ENCODE measurements around the gene ZC3H7B. TPM values are rescaled to one million over a fixed set of nuclear protein-coding genes. Genes with fewer than 3 reads are reported as not detected.

ZC3H7B gene
- total RNA-seq, 1 experiment from 2014 or later: 60.6 TPM

DNA sequence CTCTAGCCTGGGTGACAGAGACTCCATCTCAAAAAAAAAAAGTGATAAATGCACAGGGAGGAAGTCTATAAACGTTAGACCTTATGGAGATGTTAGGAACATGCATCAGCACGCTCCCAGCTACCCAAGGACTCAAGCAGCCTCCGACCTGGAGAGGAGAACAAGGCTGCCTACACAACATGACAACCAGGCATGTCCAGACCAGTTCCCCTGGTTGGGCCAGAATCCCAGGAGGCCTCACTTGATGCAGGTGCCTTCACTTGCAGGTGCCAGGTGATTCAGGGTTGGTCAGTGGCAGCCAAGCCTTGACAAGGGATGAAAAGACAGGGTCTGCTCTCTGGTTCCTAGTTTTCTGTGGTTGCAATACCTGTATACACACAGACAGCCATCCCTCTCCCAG lies 21.3 kb upstream of the ZC3H7B start:
- CTCF ChIA-PET: no interaction called here

DNA sequence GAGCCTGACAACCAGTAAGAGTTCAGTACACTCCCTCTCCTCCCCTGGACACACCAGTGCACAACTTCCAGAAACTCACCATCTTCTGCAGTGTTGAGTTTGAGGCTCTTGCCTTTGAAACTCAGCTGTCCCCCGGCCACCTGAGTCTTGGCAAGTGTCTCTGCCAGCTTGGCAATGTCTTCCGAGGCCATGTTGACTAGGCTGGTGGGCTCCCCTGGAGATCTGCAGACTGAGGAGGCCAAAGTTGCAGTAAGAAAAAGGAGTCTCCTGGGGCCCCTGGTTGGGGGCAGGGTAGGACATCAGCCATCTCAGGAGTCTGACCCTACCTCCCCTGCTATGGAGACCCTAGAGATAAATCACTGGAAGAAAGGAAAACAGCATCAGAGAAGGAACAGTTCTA lies 20.5 kb upstream of the ZC3H7B start:
- Histone ChIP-seq H3K9me3 (no peaks in the 10 kb centered on the region), H3K4me1 (peaks cover 5% of the 10 kb centered on the region; the same call in 1 of the 2 replicates), H3K36me3 (ENCODE audit: control insufficient read depth, insufficient read depth, low read length) (peaks cover 4% of the 10 kb centered on the region), H3K4me3 (ENCODE audit: low read depth, low read length) (no peak overlapping the region), H3K27me3 (replicated peaks; ENCODE audit: control insufficient read depth, insufficient read depth, low read length) (no peaks in the 10 kb centered on the region)
- no peaks in the 10 kb centered on the region for H3K27me3 Mint-ChIP-seq (ENCODE audit: insufficient read depth, unreplicated experiment)
- intact Hi-C loops (cut with micrococcal nuclease; ENCODE audit: unreplicated experiment): no loop called here
- CTCF ChIA-PET: no interaction called here
- POLR2A ChIA-PET: no interaction called here
- DNase-seq: no peak
- no peak overlapping the region for H3K4me3 Mint-ChIP-seq (ENCODE audit: unreplicated experiment)
- peaks cover 90% of the 10 kb centered on the region for H3K36me3 Mint-ChIP-seq (ENCODE audit: insufficient read depth, unreplicated experiment)
- peaks cover 6% of the 10 kb centered on the region for H3K4me1 Mint-ChIP-seq (ENCODE audit: low read depth, unreplicated experiment)
- H3K9me3 Mint-ChIP-seq (ENCODE audit: unreplicated experiment): no peaks in the 10 kb centered on the region
- TF ChIP-seq CTCF (IDR thresholded peaks at IDR 0.05; ENCODE audit: insufficient read depth in 1 of 2, low read depth in 1 of 2, low read length in 1 of 2, severe bottlenecking in 1 of 2, unreplicated experiment in 1 of 2): no peak
- BruUV-seq (replicated peaks): no TSS peak
- no peak overlapping the region for H3K27ac Mint-ChIP-seq (ENCODE audit: unreplicated experiment)

More for the DNA sequence above, 21.3 kb upstream of the ZC3H7B start:
- H3K9me3 ChIP-seq: no peaks in the 10 kb centered on the region
- peaks cover 4% of the 10 kb centered on the region for H3K36me3 ChIP-seq (ENCODE audit: control insufficient read depth, insufficient read depth, low read length)
- Mint-ChIP-seq H3K27me3 (ENCODE audit: insufficient read depth, unreplicated experiment) (no peaks in the 10 kb centered on the region), H3K36me3 (ENCODE audit: insufficient read depth, unreplicated experiment) (peaks cover 90% of the 10 kb centered on the region), H3K4me1 (ENCODE audit: low read depth, unreplicated experiment) (peaks cover 6% of the 10 kb centered on the region), H3K27ac (ENCODE audit: unreplicated experiment) (no peak overlapping the region), H3K4me3 (ENCODE audit: unreplicated experiment) (no peak overlapping the region), H3K9me3 (ENCODE audit: unreplicated experiment) (no peaks in the 10 kb centered on the region)
- BruUV-seq (replicated peaks): no TSS peak
- intact Hi-C loops (cut with micrococcal nuclease; ENCODE audit: unreplicated experiment): no loop called here
- TF ChIP-seq CTCF (IDR thresholded peaks at IDR 0.05; ENCODE audit: insufficient read depth in 1 of 2, low read depth in 1 of 2, low read length in 1 of 2, severe bottlenecking in 1 of 2, unreplicated experiment in 1 of 2): no peak
- H3K4me1 ChIP-seq: peaks cover 5% of the 10 kb centered on the region; the same call in 1 of the 2 replicates
- H3K4me3 ChIP-seq (ENCODE audit: low read depth, low read length): no peak overlapping the region
- H3K27me3 ChIP-seq (replicated peaks; ENCODE audit: control insufficient read depth, insufficient read depth, low read length): no peaks in the 10 kb centered on the region
- no peak for DNase-seq
- POLR2A ChIA-PET: no interaction called here

DNA sequence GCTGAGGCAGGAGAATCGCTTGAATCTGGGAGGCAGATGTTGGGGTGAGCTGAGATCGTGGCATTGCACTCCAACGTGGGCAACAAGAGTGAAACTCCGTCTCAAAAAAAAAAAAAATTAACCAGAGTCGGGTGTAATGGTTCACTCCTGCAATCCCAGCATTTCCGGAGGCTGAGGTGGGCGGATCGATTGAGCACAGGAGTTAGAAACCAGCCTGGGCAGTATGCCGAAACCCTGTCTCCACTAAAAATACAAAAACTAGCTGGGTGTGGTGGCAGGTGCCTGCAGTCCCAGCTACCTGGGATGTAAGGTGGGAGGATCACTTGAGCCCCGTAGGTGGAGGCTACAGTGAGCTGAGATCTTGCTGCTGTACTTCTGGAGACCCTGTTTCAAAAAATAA lies 16.9 kb upstream of the ZC3H7B start:
- peaks cover 71% of the 10 kb centered on the region for H3K36me3 Mint-ChIP-seq (ENCODE audit: insufficient read depth, unreplicated experiment)

More for the DNA sequence above, 16.9 kb upstream of the ZC3H7B start:
- H3K4me3 Mint-ChIP-seq (ENCODE audit: unreplicated experiment): peak overlapping the region; percentile 88
- Histone ChIP-seq H3K4me3 (ENCODE audit: low read depth, low read length) (peak overlapping the region; percentile 78; the same call in 1 of the 2 replicates), H3K27me3 (replicated peaks; ENCODE audit: control insufficient read depth, insufficient read depth, low read length) (no peaks in the 10 kb centered on the region), H3K36me3 (ENCODE audit: control insufficient read depth, insufficient read depth, low read length) (peaks cover 2% of the 10 kb centered on the region), H3K9me3 (no peaks in the 10 kb centered on the region), H3K4me1 (peaks cover 25% of the 10 kb centered on the region)
- ChIA-PET POLR2A (no interaction called here), CTCF (no interaction called here)
- no peaks in the 10 kb centered on the region for H3K9me3 Mint-ChIP-seq (ENCODE audit: unreplicated experiment)
- peaks cover 16% of the 10 kb centered on the region for H3K4me1 Mint-ChIP-seq (ENCODE audit: low read depth, unreplicated experiment)
- no peaks in the 10 kb centered on the region for H3K27me3 Mint-ChIP-seq (ENCODE audit: insufficient read depth, unreplicated experiment)
- no peak for DNase-seq
- no peak for TF ChIP-seq CTCF (IDR thresholded peaks at IDR 0.05; ENCODE audit: insufficient read depth in 1 of 2, low read depth in 1 of 2, low read length in 1 of 2, severe bottlenecking in 1 of 2, unreplicated experiment in 1 of 2)
- peak overlapping the region; percentile 92 for H3K27ac Mint-ChIP-seq (ENCODE audit: unreplicated experiment)
- intact Hi-C loops (cut with micrococcal nuclease; ENCODE audit: unreplicated experiment): no loop called here
- no TSS peak for BruUV-seq (replicated peaks)
